H1 (cell line): Measurements from ENCODE around the gene EML1. TPM values are rescaled to one million over a fixed set of nuclear protein-coding genes. Genes with fewer than 3 reads are reported as not detected.

ENCODE experiments used
- ATF3 ChIP-seq: IDR thresholded peaks from 2 replicates; pipeline ENCODE4 v1.6.1; 2011; ENCODE audit warnings: low read depth, mild to moderate bottlenecking, low read length; ENCODE audit not compliant: insufficient read depth
- BACH1 ChIP-seq: IDR thresholded peaks from 2 replicates; pipeline ENCODE4 v1.6.1; 2012; ENCODE audit warnings: low read length, improper control_type of control experiment
- CBX5 ChIP-seq: fragments of 300-800, 300-1000 bp; sonication (generic); IDR thresholded peaks from 2 replicates; pipeline ENCODE4 v1.7.1; 2016; ENCODE audit warnings: antibody characterized with exemption, low read length, low read depth
- CHD7 ChIP-seq: fragments of 300-600 bp; sonication (generic); IDR thresholded peaks from 2 replicates; pipeline ENCODE4 v1.7.1; 2012; ENCODE audit warnings: low read length, moderate library complexity, mild to moderate bottlenecking, inconsistent platforms; ENCODE audit not compliant: insufficient replicate concordance
- EZH2 ChIP-seq: fragments of 200-600 bp; sonication (generic); IDR thresholded peaks from 2 replicates; pipeline ENCODE4 v1.7.1; 2012; ENCODE audit warnings: low read depth, mild to moderate bottlenecking, moderate library complexity, low read length, inconsistent platforms; ENCODE audit not compliant: severe bottlenecking
- GABPA ChIP-seq: IDR thresholded peaks from 2 replicates; pipeline ENCODE4 v1.6.1; 2011; ENCODE audit warnings: mild to moderate bottlenecking, low read length, moderate library complexity, borderline replicate concordance; ENCODE audit not compliant: insufficient read depth
- HDAC2 ChIP-seq, 2 experiments: fragments of 300-600 bp in 1 of 2; sonication (generic) in 1 of 2; IDR thresholded peaks; 2 replicates each; pipeline ENCODE4 v1.6.1; 2011 to 2012; ENCODE audit warnings: low read depth in 2 of 2, low read length in 2 of 2, mild to moderate bottlenecking in 2 of 2, moderate library complexity in 2 of 2, borderline replicate concordance in 1 of 2, inconsistent platforms in 1 of 2
- JUN ChIP-seq: IDR thresholded peaks from 2 replicates; pipeline ENCODE4 v1.6.1; 2011; ENCODE audit warnings: low read depth, mild to moderate bottlenecking, improper control_type of control experiment, low read length
- NANOG ChIP-seq: IDR thresholded peaks from 2 replicates; pipeline ENCODE4 v1.6.1; 2011; ENCODE audit warnings: low read length, low read depth, mild to moderate bottlenecking, inconsistent platforms; ENCODE audit not compliant: insufficient read depth, poor library complexity, severe bottlenecking
- SAP30 ChIP-seq: fragments of 300-600 bp; sonication (generic); IDR thresholded peaks from 2 replicates; pipeline ENCODE4 v1.7.1; 2012; ENCODE audit warnings: low read length, moderate library complexity, mild to moderate bottlenecking, inconsistent platforms; ENCODE audit not compliant: insufficient read depth, insufficient replicate concordance
- polyA plus RNA-seq, 7 experiments: library from polyadenylated mRNA; depleted of rRNA in 3 of 7; stranded (reverse) in 5 of 7; unstranded in 2 of 7; fragments of >200 nt in 5 of 7; fragments of 200-250 nt in 2 of 7; gene quantifications; 1 replicate in 5 of 7; 2 replicates in 1 of 7; 4 replicates in 1 of 7; pipeline versions ENCODE4 v1.2.1 to v1.2.3, GENCODE V29; 2011 to 2013; ENCODE audit warnings: missing spikeins in 2 of 7, mixed read lengths in 2 of 7
- total RNA-seq: library from RNA; stranded (reverse); fragmentation: NEBNext Ultra II Directional; extraction: Animal tissue kit (Norgen Biotek cat#: 25700); gene quantifications from 2 replicates; pipeline ENCODE4 v1.2.1, GENCODE V29; 2021

EML1 gene
- total and polyA plus RNA-seq, 2 of the 8 experiments (the other 6 are each of a cell fraction or from before 2014, with no cell fraction given) = 11.1 to 24.7 TPM

- TF ChIP-seq CHD7 = no peak
- no peak for TF ChIP-seq JUN
- no peak for TF ChIP-seq EZH2
- no peak for TF ChIP-seq SAP30
- TF ChIP-seq BACH1 = no peak
- TF ChIP-seq ATF3 = no peak
- no peak for TF ChIP-seq CBX5
- TF ChIP-seq HDAC2 (IDR thresholded peaks at IDR 0.05; ENCODE audit: borderline replicate concordance in 1 of 2, low read depth in 2 of 2, low read length in 2 of 2) = no peak
- no peak for TF ChIP-seq GABPA
- no peak for TF ChIP-seq NANOG
Measured at GRCh38 chr14:99760817-99761216, 32.4 kb upstream of the EML1 start (continued).
